HG03442 (cell line): ENCODE data around the gene BLOC1S5.
"Not testable (repeated sequence)": the region's sequence is repeated elsewhere in the genome, so short reads cannot be mapped to it uniquely, and the experiment has no call there.

Experiments
- ATAC-seq: cut with Tn5 transposase; IDR thresholded peaks from one replicate; pipeline ENCODE4 v1.9.1; 2021; ENCODE audit warnings: mild to moderate bottlenecking, moderate library complexity; ENCODE audit not compliant: unreplicated experiment

BLOC1S5 gene

DNA sequence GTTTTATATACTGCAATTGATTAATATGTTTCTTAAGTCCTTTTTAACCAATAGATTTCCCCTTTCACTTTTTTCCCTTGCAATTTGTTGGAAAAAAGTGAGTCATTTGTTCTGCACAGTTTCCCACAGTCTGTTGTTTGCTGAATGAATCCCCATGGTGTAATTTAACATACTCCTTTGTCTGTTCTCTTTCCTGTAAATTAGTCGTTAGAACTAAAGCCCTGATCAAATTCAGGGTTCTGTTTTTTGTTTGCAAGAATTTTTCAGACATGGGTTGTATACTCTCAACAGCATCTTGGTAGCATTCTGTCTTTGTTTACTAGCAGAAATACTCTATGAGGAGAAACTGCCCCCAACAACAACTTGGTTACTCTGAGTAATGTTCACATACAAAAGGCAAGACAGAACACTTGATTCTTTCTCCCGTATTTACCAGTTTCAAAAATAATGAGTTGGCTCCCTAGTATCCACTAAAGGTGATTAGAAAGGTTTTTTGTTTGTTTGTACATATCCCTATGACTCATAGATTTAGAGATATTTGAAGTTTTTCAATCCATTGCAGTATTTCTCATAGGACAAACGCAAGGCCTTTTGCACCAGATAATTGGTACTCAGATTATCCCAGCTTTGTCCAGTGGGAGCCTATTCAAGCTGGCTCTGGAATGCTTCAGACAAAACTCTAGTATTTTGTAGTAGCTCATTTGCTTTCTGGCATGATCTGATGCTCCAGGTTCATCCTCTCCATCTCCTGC lies 16.5 kb downstream of the BLOC1S5 start:
- no peak for ATAC-seq

DNA sequence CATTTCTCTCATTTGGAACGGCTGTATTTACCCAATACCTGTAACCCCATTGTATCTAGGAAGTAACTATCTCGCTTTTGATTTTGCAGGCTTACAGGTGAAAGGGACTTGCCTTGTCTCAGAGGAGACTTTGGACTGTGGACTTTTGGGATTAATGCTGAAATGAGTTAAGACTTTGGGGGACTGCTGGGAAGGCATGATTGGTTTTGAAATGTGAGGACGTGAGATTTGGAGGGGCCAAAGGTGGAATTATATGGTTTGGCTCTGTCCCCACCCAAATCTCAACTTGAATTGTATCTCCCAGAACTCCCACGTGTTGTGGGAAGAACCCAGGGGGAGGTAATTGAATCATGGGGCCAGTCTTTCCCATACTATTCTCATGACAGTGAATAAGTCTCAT lies 18.4 kb downstream of the BLOC1S5 start:
- ATAC-seq: not testable (repeated sequence)

DNA sequence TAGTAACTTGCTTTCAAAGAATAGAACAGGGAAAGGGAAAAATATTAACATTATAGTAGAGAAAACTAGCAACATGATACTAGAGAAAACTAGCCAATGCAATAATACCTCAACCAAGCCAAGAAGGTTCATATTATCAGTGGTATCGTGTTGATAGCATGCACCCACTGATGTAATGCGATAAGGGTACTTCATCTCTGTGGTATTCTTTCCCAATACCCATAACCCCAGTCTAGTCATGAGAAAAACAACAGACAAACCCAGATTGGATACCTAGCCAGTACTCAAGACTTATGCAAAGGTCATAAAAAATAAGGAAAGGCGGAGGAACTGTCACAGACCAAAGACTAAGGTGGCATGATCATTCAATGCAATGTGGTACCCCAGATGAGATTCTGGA lies 21.0 kb downstream of the BLOC1S5 start:
- ATAC-seq: no peak

DNA sequence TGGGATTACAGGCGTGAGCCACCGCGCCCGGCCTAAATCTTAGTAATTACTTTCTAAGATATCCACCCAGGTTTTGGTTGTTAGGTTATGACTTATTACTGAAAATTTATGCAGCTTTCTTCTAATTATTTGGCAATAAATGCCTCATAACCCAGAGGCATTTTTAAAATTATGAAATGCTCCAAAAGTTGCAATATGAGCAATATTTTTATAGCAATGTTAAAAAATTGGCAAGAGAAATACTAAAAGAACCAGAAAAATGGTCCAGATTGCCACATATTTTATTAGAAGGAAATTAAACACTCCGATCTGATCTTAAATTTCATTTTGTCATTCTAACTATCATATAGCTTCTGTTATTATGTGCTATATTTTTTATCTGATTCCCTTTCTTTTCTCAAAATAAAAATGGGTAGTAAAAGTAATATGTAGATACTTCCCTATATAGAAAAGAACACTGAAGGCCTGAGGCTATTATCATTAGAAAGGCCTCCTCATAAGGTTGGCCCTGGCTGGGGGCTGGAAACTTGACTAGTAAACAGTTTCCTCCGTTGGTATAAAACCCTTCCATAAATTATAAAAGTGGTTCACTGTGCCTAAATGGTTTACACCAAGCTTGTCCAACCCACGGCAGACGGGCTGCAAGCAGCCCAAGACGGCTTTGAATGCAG lies 22.1 kb downstream of the BLOC1S5 start:
- ATAC-seq: no peak

DNA sequence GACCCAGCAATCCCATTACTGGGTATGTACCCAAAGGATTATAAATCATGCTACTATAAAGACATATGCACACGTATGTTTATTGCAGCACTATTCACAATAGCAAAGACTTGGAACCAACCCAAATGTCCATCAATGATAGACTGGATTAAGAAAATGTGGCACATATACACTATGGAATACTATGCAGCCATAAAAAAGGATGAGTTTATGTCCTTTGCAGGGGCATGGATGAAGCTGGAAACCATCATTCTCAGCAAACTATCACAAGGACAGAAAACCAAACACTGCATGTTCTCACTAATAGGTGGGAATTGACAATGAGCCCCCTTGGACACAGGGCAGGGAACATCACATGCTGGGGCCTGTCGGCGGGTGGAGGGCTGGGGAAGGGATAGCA lies 30.1 kb downstream of the BLOC1S5 start:
- ATAC-seq: not testable (repeated sequence)

DNA sequence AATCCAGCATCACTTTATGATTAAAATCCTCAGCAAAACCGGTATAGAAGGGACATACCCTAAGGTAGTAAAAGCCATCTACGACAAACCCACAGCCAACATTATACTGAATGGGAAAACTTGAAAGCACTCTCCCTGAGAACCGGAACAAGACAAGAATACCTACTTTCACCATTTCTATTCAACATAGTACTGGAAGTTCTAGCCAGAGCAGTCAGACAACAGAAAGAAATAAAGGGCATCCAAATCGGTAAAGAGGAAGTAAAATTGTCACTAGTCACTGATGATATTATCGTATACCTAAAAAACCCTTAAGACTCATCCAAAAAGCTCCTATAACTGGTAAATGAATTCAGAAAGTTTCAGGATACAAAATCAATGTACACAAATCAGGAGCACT lies 33.3 kb downstream of the BLOC1S5 start:
- ATAC-seq: no peak

DNA sequence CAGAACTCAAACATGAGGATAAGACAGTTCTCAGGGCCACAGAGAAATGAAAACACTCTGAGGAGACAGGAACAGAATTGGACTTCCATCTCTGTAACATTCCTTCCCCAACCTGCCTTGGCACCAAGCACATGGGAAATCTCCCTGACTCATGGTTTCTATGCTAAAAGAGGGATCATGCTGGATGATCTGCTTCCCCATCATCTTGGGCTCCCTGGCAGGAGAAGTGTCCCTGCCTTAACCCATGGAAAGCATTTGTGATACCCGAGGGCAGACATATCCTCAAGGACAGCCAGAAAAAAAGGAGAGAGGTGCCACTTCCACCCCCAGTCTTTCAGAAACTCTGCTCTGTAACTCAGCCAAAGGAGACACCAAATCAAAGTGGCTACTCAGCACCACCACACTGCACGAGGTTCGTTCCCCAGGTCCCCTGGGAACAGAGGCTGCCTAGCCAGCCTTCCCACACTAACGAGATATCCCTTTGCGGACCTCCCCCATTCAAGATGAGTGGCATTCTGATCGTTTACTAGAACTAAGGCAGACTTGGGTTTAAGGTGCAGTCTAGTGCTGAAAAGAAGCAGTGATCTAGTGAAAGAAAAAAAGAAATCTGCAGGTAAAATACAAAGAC lies 34.8 kb downstream of the BLOC1S5 start:
- no peak for ATAC-seq

DNA sequence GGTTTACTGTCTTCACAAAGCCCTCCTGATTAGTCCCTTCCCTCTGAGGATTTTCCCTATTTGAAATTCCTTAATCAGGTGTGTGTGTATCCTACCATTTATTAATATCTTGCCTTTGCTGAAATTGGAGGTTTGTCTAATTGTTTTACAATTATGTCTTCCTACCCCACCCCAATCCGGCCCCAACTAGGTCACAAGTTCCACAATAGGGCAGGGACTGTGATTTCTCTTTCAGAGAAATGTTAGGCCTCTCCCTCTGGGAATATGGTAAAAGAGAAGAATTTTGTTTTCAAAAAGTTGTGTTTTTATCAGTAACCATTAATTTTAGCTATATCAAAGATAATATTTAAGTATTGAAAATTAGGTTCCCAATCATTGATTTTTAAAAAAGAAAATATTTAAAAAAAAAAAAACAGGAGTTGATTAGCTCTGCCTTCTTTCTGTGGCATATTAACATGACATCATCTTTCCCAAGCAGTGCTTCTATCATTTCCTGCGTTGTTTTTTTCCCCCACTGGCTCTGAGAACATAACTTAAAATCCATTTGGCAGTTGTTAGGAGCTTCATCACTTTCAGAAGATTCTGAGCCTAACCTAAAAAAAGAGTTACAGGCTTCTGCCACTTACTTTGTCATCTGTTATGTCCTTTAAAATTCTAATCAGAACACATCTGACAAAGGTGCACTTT lies 36.1 kb downstream of the BLOC1S5 start:
- no peak for ATAC-seq

DNA sequence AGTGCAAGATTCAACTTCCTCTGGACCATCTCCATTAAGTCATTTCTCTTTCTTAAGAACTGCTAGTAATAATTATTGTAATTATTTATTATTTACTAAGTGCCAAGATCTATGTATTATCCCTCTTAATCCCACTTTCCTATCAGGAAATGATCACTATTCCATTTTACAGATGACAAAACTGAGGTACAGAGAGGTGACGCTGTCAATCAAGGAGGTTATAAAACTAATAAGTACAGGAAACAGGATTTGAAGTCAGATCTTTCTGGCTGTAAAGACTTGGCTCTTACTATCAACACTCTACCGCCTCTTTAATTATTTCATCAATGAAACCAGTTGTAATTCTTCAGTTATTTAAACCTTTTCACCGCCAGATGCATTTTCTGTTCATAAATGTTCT lies 37.4 kb downstream of the BLOC1S5 start:
- no peak for ATAC-seq

DNA sequence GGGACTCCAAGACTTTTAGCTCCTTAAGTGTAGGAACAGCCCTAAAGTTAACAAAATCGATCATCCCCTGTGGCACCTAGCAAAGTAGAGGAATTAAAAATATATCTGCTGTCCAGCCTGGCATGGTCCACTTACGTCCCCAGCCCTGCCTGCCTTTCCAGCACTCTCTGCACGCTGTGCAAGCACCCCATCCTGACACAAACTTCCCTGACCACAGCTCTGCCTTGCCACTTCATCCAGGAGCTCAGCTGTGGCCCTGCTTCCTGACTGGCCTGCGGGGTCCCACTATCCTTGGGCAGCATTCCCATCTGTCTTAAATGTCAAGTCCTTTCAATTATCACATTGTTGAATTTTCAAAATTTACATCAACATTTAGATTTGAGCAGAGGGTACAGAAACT lies 39.0 kb downstream of the BLOC1S5 start:
- no peak for ATAC-seq

DNA sequence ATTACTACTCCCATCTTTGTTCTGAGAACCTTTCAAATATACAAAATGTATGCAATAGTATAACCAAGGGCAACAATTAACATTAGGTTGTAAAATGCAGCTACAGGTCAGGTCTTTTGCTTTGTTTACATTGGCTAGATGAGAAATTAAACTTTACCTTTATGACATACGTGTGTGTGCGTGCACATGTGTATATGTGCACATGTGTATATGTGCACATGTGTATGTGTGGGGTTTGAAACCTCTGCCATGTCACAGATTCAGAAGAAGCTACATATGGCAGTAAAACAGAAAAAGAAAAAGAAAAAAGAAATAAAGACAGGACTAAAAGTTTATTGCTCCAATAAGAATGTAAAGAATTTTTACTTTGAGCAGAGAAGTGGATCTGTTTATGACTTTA lies 40.6 kb downstream of the BLOC1S5 start:
- ATAC-seq: no peak

DNA sequence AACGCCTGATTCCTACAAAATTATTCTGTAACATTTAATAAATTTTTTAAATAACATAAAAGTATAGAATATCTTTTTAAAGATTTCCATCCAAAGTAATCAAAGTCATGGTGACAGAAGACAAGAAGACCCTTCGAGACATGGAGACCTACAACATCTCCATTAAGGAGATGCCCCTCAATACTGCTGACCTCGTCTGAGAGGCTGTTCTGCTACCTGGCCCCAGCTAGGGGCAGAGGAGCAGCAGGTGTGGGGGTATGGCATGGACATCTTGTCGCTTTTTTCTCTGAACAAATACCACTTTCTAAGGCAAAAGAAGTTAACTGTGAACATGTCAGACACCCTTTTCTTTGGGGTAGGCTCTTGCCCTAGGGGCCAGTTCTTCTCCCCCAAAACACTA lies 44.1 kb downstream of the BLOC1S5 start:
- no peak for ATAC-seq

DNA sequence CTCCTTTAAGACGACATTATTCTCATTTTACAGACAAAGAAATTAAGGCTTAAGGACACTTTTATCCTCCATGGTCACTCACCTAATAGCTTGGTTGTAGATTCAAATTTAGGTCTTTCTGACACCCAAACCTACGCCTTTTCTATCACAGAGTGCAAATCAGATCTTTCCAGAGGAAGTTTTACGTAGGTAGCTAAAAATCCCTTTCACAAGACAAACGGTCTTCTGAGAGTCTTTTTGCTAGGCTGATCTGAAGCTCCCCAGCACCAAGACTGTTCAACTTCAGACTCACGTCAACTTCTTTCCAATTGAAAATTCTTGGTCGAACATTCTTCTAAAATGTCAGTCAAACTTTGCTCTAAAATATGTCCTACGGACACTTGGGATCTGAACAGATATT lies 46.5 kb downstream of the BLOC1S5 start:
- ATAC-seq: peak; percentile 36

DNA sequence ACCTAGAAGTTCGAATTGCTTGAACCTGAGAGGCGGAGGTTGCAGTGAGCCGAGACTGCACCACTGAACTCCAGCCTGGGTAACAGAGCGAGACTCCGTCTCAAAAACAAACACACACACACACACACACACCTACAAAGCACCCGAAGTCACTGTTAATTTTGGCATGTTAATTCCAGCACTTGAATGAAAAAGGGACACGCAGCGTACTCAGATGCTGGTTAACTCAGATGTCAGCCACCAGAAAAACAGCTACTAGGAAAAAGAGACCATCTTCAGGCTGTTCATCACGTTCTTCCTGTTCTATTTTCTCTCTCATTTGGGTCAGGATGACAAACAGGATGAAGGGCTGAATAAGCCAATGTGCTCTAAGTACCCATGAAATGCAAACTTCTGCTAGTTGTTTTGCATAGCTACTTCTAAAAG lies 46.9 kb downstream of the BLOC1S5 start:
- ATAC-seq: peak; percentile 70

DNA sequence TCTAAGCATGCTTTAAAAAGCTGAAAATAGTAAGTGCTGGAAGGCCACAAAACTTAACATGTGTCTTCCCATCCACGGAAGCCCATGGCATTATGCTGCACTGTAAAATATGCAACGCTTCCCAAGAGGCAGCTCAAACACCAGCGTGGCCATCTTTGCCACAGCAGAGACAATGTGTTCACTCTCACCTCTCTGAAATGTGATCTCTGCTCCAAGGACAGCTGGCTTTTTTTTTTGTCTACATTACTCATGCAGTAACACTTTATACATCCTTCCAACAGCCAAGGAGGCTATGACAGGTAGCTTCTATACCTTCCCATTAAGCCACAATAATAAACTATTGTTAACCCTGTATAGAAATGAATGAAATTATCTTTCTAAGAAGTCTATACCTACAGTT lies 49.2 kb downstream of the BLOC1S5 start:
- no peak for ATAC-seq

DNA sequence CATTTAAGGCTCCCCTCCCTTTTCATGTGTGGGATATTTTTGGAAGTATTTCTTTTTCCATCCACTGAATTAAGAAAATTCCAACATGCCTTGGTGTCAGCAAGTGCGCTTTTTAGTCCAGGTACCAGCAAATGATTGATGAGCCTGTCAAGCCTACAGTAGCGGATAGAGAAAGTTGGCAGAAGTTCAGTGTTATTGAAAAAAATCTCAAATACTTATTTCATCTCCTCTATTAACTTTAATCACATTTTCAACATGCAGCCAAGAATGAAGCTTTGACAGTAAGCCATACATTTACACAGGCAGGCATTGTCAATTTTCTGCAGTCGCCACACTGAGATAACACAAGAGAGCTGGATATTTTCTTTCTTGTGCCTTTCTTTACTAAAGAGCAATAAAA lies 50.4 kb downstream of the BLOC1S5 start:
- no peak for ATAC-seq

DNA sequence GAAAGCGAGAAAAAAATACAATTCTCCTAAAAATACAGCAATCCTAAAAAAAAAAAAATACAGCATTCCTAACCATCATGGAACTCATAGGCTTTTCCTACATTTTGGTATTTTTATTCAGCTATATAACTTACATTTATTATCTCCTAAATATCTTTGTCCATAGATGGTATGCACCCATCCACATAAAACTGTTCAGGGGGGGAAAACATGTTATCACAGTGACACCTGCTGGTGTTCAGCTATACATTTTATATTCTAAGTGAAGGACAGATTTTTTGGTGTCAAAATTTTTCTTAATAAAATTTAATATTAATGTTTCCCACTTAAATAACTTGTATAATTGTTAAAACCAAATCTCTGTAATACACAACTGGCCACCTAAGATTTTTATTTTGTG lies 58.0 kb downstream of the BLOC1S5 start:
- ATAC-seq: no peak

DNA sequence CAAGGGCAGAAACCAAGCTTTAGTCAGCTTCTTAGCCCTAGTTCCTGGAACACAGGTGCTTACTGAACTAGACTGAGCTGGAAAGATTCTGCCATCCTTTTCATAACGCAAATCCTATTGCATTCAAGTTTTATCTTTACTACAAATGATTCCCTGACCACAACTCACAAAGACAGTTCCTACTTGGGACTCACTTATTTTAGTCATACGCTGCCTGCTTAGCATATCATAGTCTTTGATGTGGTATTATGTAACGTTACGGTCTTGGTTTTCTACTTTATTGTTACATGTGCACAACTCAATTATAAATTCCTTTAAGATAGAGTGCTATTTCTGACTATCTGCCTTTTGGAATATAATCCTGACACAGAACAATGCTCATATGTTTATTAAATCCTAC lies 59.1 kb downstream of the BLOC1S5 start:
- ATAC-seq: no peak

DNA sequence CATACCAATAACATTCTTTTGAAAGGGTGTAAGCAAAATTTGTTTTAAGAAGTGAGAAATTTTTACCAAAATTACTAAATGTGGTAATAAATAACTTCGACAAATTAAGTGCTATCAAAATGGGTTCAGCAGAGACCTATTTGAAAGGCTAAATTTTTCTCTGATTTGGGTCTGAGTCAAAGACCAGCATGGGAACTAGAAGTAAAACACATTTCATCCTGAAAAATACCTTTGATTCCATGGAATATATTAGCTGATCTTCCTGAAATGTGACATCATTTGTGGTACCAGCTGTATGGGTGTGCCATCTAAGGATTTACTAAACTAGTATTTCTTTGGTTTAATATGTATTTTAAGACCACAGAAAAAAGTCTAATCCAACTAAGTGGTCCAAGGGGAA lies 63.6 kb downstream of the BLOC1S5 start:
- no peak for ATAC-seq

DNA sequence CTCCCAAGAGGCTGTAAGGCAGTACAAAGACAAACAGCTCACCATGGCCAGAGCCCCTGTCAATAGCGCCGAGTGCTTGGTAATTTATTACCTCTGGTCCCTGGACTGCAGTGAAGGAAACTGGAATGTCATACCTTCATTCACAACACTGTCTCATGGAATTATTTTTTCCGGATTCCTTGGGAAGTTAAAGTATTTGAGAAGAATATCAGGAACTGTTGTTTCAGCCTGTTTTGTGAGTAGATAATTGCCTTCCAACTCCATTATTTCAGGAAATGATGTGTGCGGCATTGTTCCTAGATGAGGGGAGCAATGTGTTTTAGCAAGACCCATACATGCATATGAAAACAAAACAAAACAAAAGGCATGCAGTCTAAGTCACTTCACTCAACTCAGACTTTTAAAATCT lies 64.0 kb downstream of the BLOC1S5 start:
- ATAC-seq: no peak

DNA sequence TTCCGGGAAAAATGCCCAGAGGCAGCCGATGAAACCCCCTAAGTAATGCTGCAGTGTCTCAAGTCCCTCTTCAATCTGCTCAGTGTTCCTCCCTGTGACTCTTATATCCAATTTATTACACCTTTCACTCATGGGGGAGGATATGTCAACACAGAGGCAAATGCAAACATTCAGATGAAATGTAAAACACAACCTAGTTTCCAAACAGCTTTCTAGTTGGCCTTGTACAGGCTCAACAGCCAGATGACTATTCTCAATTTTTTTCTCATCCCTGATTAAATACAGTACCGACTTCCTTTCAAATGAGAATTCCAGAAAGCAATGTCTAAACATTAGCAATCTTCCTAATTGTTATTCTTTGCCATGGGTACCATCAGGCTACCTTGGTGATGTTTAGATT lies 65.0 kb downstream of the BLOC1S5 start:
- ATAC-seq: no peak
